Activated T-cell treated with anti-CD3 and anti-CD28 coated beads for 1 hour (primary cell): Measurements from ENCODE around the gene OR1S1.
"Not testable (repeated sequence)": the region's sequence is repeated elsewhere in the genome, so short reads cannot be mapped to it uniquely, and the experiment has no call there.

Source experiments
- DNase-seq: peaks from one replicate; pipeline ENCODE4 v3.0.0-alpha.2; 2020; ENCODE audit warnings: low read depth

The OR1S1 gene

GRCh38 chr11:58212420-58212819 is at the start of gene OR1S1:
TSS of gene OR1S1 (plus strand) at chr11:58212720.
- not testable (repeated sequence) for DNase-seq

GRCh38 chr11:58164389-58164788 is 48.1 kb upstream of the OR1S1 start:
- no peak for DNase-seq

- DNase-seq: no peak
These were observed 47.5 kb upstream of the OR1S1 start for GRCh38 chr11:58164990-58165389.

- DNase-seq: no peak
These were observed 46.9 kb upstream of the OR1S1 start for GRCh38 chr11:58165504-58166106.

GRCh38 chr11:58177409-58178054 is 35.0 kb upstream of the OR1S1 start:
- DNase-seq: no peak

- DNase-seq: no peak
These were observed 34.1 kb upstream of the OR1S1 start for GRCh38 chr11:58178444-58178843.

GRCh38 chr11:58179648-58180047 is 32.9 kb upstream of the OR1S1 start:
- no peak for DNase-seq

- DNase-seq: no peak
These were observed 25.6 kb upstream of the OR1S1 start for GRCh38 chr11:58186938-58187337.

- DNase-seq: no peak
These were observed 23.8 kb upstream of the OR1S1 start, which contains the start of gene OR9Q2 for GRCh38 chr11:58188770-58189169. TSS of gene OR9Q2 (plus strand) at chr11:58189070. CDS start at chr11:58190491, 1,421 bp downstream.

GRCh38 chr11:58192229-58192628 is 20.3 kb upstream of the OR1S1 start:
- no peak for DNase-seq

GRCh38 chr11:58193391-58193790 is 19.1 kb upstream of the OR1S1 start:
- DNase-seq: no peak

GRCh38 chr11:58195939-58196338 is 16.6 kb upstream of the OR1S1 start:
- no peak for DNase-seq

GRCh38 chr11:58199271-58199670 is 13.2 kb upstream of the OR1S1 start:
- no peak for DNase-seq

GRCh38 chr11:58204042-58204441 is 8.5 kb upstream of the OR1S1 start, which contains the start of gene OR1S2:
TSS of gene OR1S2 (minus strand) at chr11:58204142. CDS start at chr11:58204142, 0 bp downstream.
- DNase-seq: no peak

- no peak for DNase-seq
These were observed 4.0 kb downstream of the OR1S1 start for GRCh38 chr11:58216476-58216875.

- no peak for DNase-seq
These were observed 10.2 kb downstream of the OR1S1 start for GRCh38 chr11:58222721-58223120.

GRCh38 chr11:58227956-58228615 is 15.6 kb downstream of the OR1S1 start:
- no peak for DNase-seq

- DNase-seq: no peak
These were observed 31.4 kb downstream of the OR1S1 start for GRCh38 chr11:58243954-58244353.

- no peak for DNase-seq
These were observed 42.4 kb downstream of the OR1S1 start for GRCh38 chr11:58254936-58255335.

GRCh38 chr11:58259983-58260382 is 47.5 kb downstream of the OR1S1 start:
- no peak for DNase-seq
